Hypothalamus (tissue), 51 donors: Measurements from ENCODE around the gene YEATS4.
"Not testable (repeated sequence)": the region's sequence is repeated elsewhere in the genome, so short reads cannot be mapped to it uniquely, and the experiment has no call there.

Experiments
- DNase-seq, 51 donors: peaks; one replicate each; lab custom pipeline; 2025; lab: John Stamatoyannopoulos, UW

Gene YEATS4

GRCh38 chr12:69359531-69360347 lies at the start of gene YEATS4:
YEATS4 (plus strand) TSS chr12:69359743; CDS start chr12:69359973, 230 bp downstream.
- DNase-seq: peak; percentile 35 to 92 (median 73)

DNA sequence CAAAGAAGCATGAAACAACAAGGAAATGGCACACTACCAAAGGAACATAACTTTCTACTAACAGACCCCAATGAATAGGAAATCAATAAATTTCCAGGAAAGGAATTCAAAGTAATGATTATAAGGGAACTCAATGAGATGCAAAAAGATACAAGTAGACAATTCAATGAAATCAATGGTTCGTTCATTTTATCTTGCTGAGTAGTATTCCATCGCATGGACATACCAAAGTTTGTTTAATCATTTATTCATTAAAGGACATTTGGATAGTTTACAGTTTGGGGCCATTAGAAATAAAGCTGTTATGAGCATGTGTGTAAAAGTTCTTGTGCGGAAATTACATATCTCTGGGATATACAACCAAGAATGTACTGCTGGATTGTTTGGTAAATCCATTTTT lies 46.3 kb upstream of the YEATS4 start:
- DNase-seq: no peak

DNA sequence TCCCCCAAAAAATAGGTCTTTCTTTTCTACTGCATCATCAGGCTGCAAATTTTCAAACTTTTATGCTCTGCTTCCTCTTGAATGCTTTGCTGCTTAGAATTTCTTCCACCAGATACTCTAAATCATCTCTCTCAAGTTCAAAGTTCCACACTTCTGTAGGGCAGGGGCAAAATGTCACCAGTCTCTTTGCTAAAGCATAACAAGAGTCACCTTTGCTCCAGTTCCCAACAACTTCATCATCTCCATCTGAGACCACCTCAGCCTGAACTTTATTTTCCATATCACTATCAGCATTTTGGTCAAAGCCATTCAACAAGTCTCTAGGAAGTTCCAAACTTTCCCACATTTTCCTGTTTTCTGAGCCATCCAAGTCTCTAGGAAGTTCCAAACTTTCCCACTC lies 42.8 kb upstream of the YEATS4 start:
- not testable (repeated sequence) for DNase-seq

DNA sequence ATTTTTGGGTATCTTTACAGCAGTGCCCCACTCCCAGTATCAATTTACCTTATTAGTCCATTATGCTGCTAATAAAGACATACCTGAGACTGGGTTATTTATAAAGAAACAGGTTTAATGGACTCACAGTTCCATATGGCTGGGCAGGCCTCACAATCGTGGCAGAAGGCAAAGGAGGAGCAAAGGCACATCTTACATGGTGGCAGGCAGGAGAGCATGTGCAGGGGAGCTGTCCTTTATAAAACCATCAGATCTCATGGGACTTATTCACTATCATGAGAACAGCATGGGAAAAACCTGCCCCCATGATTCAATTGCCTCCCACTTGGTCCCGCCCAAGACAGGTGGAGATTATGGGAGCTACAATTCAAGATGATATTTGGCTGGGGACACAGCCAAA lies 42.3 kb upstream of the YEATS4 start:
- not testable (repeated sequence) for DNase-seq

DNA sequence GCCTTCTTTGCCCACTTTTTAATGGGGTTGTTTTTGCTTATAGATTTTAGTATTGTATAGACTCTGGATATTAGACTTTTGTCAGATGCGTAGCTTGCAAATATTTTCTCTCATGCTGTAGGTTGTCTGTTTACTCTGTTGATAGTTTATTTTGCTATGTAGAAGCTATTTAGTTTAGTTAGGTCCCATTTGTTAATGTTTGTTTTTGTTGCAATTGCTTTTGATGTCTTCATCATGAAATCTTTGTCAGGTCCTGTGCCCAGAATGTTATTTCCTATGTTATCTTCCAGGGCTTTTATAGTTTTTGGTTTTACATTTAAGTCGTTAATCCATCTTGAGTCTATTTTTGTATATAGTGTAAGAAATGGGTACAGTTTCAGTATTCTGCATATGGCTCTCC lies 41.3 kb upstream of the YEATS4 start:
- DNase-seq: no peak

DNA sequence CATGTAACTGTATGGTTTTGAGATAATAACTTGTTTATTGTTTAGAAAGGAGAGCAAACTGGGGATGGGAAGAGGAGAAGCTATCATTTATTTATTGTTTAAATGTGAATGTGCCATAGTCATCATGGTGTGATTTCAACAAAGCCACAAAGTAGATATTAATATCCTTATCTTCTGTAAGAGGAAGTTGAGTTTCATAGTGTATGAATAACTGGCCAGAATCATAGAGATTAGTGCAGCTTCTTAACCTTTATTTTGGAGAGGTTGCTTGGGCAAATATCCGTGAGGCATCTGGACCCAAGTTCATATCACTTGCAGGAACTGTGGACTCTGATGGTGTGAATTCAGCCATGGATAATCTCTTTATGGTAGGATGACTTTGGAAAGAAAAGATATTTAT lies 38.2 kb upstream of the YEATS4 start:
- no peak for DNase-seq

DNA sequence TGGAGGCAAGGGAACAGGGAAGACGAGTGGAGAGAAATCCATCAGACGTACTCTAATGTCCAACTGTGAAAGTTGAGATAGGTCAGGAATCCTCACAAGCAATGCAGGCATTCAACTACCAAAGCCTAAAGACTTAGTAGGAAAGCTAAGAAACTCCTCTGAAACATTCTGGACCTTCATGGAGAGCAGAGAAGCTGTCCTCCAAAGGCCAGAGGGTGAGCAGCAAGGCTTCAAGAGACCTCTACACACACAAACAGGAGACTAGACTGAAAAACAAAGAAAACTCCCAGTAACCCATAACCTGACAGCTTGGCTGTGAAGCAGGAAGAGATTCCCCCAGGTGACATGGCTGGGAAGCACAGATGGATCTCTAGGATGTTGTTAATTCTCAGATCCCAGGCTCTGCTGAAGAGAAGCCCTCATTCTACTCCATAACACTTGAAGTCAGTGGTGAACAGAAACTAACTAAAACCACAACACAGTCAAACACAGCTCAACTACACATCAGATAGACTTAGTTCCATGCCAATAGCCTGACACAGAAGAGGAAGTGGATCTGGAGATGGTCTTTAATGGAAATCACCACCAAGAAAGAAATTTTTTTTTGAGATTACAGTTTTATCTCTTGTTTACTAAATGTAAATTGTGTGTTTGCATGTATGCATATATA lies 34.6 kb upstream of the YEATS4 start:
- no peak for DNase-seq

- DNase-seq: no peak
These were observed 31.1 kb upstream of the YEATS4 start for GRCh38 chr12:69328426-69328825.

DNA sequence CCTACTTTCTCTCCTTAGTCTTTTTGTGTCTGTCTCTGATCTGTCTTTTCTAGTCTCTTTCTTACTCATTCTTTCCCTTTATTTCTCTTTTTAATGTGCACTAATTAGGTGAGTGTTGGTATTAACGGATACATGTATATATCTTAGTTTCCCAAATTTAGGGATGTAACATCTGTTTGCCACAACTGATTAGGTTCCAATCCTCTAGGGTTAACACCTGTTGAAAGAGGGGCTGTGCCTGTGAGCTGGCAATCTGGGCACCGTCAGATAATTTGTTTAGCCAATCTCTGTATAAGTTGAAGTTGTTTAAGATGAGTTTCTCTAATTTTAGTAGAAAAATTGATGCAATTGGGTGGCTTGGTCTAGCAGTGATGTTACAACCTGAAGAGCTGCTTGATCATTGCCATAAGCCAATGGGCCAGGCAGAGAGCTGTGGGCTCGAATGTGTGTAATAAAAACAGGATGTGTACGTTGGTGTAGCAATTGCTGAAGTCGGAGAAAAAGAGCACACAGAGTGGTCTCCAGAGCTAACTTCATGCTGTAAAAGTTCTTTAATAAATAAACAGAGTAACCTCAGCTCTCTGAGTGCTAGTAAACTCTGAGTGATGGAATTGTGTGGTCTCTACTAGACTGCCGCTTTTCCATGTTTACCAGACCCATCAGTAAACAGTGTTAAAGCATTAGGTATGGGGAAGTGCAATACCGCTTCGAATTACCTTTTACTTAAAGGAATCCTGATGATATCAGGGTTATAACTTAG lies 29.7 kb upstream of the YEATS4 start:
- no peak for DNase-seq

GRCh38 chr12:69330475-69331473 lies 28.8 kb upstream of the YEATS4 start:
- DNase-seq: peak in 12 of 51 donors; percentile 1 to 17 (median 4)

DNA sequence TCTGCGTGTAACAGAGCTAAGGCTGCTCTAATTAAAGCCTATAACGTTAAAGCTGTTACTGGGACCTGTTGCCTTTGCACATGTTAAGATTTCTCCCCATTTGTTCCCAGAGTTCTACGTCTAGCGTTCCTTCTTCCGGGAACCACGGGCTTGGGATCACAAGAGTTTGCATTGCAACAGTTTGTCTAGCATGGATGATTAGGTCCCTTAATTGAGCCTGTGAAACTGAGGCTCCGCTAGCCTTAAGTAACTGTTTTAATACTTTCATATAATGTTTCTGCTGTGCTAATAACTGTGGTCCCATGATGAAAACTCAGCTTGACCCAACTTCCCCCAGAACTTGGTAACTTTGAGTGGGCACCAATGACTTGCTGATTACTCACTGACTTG lies 28.0 kb upstream of the YEATS4 start:
- DNase-seq: no peak

DNA sequence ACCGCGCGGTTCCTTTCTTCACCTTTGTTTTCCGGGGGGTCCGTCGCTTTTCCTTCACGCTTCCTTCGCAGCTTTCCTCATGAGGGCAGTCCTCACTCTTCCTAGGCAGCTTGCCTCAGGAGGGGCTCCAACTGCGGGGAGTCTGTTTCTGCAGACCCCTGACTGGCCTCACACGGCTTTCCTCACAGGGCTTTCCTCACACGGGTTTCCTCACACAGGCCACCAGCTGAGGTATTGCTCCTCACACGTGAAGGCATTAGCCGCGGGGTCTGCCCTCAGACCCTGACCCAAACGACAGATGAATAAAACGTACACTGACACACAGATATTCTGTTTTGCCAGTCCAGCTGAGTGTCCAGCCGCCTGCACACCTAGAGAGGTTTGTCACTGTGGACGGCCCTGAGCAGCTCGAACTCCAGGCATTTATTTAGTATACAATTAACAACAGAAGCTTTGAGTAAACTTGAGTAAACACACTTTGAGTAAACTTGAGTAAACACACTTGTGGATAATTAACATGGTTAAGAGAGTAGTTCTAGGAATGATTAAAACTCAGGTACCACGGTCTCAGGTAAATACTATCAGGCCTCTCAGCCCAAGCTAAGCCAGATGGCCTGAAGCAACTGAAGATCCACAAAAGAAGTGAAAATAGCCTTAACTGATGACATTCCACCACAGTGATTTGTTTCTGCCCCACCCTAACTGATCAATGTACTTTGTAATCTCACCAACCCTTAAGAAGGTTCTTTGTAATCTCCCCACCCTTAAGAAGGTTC lies 27.4 kb upstream of the YEATS4 start:
- DNase-seq: no peak

GRCh38 chr12:69332815-69333358 lies 26.7 kb upstream of the YEATS4 start:
- DNase-seq: no peak

DNA sequence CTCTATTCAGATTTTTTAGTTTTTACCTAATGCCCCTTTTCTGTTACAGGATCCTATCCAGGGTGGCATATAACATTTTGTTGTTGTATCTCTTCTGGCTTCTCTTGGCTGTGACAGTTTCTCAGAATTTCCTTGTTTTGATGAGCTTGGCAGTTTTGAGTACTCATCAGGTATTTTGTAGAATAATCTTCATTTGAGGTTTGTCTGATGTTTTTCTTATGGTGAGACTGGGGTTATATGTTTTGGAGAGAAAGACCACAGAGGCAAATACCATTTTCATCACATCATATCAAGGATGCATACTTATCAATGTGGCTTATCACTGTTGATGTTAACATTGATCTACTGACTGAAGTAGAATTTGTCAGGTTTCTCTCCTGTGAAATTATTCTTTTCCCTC lies 25.4 kb upstream of the YEATS4 start:
- DNase-seq: no peak

GRCh38 chr12:69337311-69338090 lies 22.0 kb upstream of the YEATS4 start:
- no peak for DNase-seq

- no peak for DNase-seq
These were observed 21.3 kb upstream of the YEATS4 start for GRCh38 chr12:69338120-69338859.

DNA sequence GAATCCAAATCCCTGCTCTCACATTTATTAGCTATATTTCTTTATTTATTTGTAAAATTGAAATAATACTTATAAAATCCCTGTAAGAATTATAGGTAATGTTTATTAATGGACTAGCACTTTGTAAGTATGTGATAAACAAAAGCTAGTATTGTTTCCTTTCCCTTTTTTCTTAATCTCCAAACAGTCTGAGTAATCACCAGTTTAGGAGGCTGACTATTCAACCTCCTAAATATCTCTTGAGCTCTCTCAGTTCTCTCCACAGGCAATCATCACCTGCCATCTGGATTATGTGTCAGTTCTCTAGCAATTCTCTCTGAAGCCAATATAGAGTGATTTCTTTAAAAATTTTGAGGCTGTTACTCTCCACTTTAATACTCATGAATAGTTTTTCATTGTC lies 20.6 kb upstream of the YEATS4 start:
- DNase-seq: no peak

- DNase-seq: no peak
These were observed 19.5 kb upstream of the YEATS4 start for GRCh38 chr12:69339999-69340398.
